GM18951 (cell line): ENCODE data around the gene NDUFC2.
A peak's percentile ranks its signal among the peaks of the same experiment; 100 is the strongest.
"Not testable (repeated sequence)": the region's sequence is repeated elsewhere in the genome, so short reads cannot be mapped to it uniquely, and the experiment has no call there.

Source experiments
- POLR2A ChIP-seq: IDR thresholded peaks from 4 replicates; pipeline ENCODE4 v1.6.1; 2011; ENCODE audit warnings: mild to moderate bottlenecking; ENCODE audit not compliant: insufficient read length, insufficient read depth; ENCODE audit errors: extremely low read depth
- in situ Hi-C: fragments of 300-500 bp; cut with MboI; formaldehyde crosslinking; loops from one replicate; pipeline ENCODE4 v1.12.0; 2022; ENCODE audit warnings: low sequenced_read_pairs, mixed read lengths, inconsistent platforms; ENCODE audit not compliant: unreplicated experiment

Gene NDUFC2

DNA sequence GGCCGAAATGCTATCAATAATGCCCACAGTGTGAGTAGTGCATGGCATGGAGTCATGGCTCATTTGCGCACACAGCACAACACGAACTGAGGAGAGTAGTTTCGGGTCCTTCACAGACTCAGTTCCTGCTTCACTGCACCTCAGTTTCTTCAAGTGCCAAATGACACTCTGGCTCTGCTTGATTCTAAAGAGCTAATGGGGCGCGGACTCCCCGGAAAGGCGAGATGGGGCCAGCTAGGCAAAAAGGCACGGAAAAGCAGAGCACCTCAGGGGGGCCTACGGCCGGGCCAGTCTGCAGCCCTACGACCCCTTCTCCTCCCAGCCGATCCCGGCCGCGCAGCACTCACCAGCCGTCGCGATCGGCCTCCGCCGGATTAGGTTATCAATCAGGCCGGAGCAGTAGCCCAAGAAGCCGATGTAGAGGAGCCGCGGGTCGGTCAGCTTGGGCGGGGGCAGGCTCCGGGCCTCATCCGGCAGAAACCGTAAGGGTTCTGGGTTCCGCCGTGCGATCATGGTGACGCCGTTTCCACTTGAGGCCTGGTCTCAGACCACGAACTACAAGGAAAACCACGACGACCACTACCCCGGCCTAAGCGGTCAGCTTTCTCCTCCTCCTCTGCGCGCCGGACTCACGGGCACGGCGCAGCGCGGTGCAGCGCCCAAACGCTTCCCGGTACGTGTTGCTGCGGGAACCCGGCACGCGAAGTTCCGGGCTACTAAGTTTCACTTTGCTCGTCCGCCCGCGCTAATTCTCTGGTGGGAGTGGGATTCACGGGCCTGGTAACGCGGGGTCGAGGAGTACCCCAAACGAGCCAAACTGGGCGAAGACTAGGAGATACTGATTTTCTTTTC lies at the start of gene NDUFC2:
TSS of gene NDUFC2 (minus strand) at position 631 of the 852 bp plus-strand sequence. CDS start at position 513, 118 bp downstream.
- peak; percentile 84 for TF ChIP-seq POLR2A
- in situ Hi-C loops, result no loop called here

DNA sequence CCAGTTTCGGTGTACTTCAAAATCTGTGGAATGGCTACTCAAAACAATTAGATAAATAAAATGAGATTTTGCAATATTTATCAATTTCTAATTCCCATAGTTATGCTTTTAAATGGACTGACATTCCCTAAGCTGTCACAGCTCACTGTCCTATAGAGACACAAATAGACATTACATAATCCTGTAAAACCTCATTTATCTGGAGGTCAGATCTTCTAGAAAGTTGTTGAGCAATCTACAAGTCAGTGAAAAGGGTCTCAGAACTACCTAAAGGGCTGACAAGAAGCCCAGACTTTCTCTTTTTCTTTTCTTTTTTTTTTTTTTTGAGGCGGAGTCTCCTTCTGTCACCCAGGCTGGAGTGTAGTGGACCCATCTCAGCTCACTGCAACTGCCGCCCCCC lies 47.7 kb upstream of the NDUFC2 start:
- in situ Hi-C loops, result no loop called here
- TF ChIP-seq POLR2A, result no peak

DNA sequence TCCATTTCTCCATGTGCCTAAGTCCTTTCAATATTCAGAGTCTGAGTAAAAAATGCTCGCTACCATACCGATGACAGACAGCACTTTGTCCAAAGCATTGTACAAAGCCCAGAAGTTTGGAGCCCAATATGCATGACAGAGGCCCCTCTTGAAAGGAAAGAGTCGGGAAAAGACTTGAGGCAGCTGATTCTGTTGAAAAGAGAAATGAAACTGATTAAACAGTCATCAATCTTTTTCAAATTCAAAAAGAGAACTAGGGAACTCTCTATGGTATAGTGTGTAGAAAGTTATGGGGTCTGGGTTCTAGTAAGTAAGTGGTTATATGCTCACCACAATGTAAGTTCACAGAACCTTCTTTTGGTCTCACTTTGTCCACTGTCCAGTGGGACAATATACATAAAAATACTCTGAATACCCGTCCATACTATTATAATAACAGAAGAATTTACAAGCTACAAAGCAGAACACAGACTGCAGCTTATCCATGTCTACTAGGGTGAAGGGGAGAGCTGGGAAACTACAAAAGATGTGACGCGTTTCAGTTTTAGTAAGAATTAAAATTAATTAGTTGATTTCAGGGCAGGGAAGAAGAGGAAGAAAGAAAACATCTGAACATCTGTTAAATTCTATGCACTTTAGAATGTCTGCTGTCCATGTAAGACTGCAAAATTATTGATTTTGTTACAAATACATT lies 33.1 kb upstream of the NDUFC2 start:
- no peak for TF ChIP-seq POLR2A
- in situ Hi-C loops, result no loop called here

DNA sequence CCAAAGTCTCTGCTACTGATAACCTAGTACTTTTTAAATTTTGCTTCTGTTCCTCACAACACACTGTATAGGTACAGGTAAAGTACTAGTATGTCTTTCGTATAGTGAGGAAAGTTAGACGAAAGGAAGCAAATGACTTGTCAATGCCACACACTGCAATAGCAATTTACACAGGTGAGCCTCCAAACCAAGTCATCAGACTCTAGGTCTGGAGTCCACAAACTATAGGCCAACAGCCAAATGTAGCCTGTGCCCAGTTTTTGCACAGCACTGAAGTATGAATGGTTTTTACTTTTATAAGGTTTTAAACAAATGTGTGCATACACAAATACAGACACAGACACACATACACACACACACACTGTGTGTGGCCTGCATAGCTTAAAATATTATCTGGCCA lies 31.6 kb upstream of the NDUFC2 start:
- in situ Hi-C loops, result no loop called here
- TF ChIP-seq POLR2A, result no peak

DNA sequence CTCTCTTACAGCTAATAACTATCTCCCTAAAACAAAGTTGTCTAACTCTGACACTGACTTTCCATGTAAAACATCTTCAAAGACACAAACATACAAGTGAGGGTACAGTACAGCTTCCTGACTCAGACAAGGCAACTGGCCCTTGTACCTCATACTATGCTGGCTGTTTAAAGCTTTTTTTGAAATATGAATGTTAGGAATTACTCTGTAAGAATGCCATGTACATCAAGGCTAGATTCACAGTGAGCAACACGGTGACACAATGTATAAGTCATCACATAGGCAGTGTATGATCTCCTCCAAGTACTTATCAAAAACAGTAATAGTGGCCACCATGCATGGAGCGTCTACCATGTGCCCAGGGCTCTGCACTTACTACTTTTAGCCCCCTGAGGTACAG lies 31.2 kb upstream of the NDUFC2 start:
- no peak for TF ChIP-seq POLR2A
- in situ Hi-C loops, result no loop called here

DNA sequence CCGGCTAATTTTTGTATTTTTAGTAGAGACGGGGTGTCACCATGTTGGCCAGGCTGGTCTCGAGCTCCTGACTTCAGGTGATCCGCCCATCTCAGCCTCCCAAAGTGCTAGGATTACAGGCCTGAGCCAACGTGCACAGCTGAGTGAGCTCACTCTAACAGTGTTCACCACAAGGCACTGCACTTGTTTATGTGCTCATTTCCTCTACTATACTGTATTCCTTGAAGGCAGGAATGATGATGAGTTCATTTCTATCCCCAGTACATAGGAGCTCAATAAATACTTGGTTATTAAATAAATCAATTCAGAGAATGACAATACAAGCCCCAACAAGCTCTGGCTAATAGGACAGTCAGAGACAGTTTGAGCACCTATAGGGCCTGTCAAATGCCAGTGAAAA lies 30.7 kb upstream of the NDUFC2 start:
- in situ Hi-C loops, result no loop called here

DNA sequence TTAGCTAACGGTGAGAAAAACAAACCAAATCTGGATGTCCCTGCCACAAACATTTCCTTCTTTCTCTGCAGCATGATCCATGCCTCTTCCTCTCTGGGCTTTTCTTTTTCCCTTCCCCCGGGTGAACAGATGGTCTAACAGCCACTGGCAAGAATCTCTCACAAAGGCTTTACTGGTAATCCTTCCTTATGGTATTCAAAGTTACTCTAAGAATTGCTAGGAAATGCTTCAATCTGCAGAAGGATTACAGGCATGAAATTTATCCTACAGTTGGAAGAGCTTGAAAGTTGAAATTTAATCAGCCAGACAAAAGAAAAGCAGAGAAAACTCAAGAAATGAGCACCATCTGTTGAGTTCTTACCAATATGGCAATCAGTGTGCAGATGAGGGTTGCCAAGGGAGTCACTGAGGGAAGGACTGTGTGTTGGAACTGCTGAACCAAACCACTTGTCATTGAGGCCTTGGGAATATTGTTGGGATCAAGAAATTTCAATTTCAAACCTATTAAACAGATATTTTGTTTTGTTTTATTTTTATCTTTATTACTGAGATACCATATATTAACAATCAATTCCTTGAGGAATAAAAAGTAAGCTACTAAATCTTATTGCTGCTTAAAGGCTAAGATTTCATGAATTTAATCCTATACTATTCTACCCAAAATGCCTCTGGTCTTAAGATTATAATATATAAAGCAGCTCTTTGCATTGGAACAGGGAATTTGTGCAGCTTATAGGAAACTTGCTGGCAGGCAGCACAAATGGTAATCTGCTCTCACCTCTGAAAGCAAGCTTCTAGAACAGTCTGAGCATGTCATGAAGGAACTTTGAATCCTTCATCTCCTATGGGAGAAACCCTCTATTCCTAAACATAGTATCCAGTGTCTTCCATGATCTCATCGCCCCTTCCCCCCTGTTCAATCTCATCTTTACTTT lies 29.7 kb upstream of the NDUFC2 start:
- TF ChIP-seq POLR2A, result no peak
- in situ Hi-C loops, result no loop called here

More for the DNA sequence above, 30.7 kb upstream of the NDUFC2 start:
- no peak for TF ChIP-seq POLR2A

DNA sequence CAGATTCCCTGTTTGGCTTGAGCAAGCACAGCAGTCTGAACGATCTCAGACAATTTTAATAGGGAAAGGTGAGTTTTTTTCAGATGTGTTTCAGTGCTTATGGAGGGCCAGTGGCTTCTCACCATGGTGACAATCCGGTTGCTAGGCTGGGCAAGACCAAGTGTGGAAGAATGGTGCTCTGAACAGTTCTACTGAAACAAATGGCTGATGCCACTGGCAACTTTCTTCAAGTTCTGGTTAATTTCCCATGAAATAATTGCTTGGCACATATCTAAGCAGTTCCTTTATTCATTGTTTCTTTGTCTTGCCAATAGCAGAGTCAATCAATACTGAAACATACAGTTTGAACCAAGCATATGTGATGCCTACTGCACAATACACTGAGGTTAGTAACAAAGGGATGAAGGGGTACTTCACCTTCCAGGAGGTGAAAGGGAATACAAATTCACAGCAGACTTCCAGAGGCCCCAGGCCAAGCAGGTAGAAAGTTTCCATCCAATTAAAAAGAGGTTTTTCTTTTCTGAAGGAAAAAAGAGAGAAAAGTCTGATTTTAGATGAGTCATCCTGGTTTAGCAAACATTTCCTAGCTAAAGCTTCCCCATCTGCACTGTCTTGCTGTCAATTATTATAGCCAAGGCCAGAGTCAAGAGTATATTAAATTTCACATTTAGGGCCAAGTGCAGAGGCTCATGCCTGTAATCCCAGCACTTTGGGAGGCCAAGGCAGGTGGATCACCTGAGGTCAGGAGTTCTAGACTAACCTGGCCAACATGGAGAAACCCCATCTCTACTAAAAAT lies 21.2 kb upstream of the NDUFC2 start:
- in situ Hi-C loops, result no loop called here
- no peak for TF ChIP-seq POLR2A

DNA sequence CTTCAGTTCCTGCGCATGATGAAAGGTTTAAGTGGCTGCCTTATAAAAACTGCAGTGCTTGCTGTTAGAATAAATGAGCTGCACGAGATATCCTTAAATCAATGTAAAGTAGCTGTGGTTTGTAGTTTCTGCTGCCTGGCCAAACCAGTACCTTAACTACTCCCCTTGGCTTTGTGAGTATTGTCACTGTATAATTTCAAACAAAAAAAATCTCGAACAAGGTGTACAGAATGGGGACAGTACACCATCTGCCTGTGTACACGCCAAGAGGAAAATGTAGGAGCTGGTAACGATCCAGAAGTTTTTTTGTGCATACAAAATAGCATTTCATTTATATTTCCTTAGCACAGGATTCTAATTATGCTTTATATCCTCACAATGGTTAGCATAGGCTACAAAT lies 20.6 kb upstream of the NDUFC2 start:
- TF ChIP-seq POLR2A, result no peak

DNA sequence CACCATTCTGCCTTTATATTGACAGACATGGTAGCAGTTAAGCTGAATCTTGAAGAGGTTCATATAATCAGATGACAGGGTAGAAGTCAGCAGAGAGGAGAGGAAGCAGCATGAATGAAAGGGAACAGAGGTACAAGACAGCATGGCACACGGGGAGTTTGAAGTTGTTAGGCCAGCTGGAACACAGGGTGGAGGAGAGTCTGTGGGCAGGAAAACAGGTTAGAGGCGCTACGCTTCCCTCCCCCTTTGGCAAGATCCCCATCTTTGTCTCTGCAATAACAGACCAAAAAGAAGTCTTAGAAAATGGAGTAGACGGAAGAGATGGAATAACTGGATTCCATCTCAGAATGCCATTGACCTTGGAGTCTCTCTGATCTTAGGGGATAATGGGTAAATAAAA lies 20.0 kb upstream of the NDUFC2 start:
- in situ Hi-C loops, result no loop called here
- TF ChIP-seq POLR2A, result no peak

More for the DNA sequence above, 20.6 kb upstream of the NDUFC2 start:
- in situ Hi-C loops, result no loop called here

DNA sequence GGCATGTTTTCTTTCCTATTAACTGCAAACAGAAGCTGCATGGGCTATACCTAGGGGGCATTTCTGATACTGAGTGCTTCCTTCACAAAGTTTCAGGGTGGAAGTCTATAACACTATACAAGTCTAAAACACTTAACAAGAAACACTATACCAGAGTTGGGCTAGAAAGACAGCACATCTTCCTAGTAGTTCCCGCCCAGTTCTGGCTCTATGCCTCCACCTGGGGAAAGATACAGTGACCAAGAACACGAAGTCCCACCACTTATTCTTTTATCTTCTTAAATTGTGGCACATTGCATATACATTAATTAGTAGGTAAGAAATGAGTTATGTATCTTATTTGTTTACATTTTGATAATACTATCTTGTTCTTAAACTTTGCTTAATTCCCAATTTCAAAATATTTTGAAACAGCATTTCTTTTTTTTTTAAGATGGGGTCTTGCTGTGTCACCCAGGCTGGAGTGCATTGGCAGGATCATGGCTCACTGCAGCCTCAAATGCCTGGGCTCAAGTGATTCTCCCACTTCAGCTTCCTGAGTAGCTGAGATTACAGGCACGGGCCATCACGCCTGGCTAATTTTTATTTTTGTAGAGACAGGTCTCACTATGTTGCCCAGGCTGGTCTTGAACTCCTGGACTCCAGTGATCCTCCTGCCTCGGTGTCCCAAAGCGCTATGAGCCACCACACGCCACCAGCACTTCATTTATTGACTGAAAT lies 18.2 kb upstream of the NDUFC2 start:
- in situ Hi-C loops, result no loop called here
- TF ChIP-seq POLR2A, result no peak

DNA sequence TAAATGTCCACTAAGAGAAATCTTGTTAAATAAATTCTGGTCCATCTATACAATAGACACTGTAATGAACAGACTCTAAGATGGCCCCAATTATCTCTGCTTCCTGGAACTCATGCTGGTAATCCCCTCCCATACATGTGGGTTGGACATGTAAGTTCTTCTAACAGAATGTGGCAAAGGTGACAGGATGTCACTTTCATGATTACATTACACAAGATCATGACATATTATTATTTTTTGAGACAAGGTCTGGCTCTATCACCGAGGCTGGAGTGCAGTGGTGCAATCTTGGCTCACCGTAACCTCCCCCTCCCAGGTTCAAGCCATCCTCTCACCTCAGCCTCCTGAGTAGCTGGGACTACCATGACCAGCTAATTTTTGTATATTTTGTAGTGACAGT lies 14.6 kb upstream of the NDUFC2 start:
- in situ Hi-C loops, result no loop called here
- no peak for TF ChIP-seq POLR2A

DNA sequence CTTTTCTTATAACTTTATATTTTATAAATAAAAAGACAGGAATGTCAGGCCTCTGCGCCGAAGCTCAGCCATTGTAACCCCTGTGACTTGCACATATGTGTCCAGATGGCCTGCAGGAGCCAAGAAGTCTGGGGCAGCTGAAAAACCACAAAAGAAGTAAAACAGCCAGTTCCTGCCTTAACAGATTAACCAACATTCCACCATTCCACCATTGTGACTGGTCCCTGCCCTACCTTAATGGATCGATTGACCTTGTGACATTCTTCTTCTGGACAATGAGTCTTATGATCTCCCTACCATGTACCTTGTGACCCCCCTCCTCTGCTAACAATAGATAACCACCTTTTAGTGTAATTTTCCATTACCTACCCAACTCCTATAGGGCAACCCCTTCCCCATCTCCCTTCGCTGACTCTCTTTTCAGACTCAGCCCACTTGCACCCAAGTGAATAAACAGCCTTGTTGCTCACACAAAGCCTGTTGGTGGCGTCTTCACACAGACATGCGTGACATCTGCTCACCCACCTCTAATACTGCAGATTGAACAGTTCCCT lies 6.9 kb upstream of the NDUFC2 start:
- in situ Hi-C loops, result not testable (repeated sequence)
